ENCODE results near the gene TULP4.
A peak's percentile ranks its signal among the peaks of the same experiment; 100 is the strongest.

Gene TULP4

GRCh38 chr6:158366363-158366762 is 54.1 kb downstream of the TULP4 start:
- no peak overlapping the region for H2AK5ac ChIP-seq (ENCODE audit: low read length, severe bottlenecking)
- H3K27me3 ChIP-seq (ENCODE audit: control insufficient read depth in 1 of 2, insufficient read depth in 1 of 2, low read length in 2 of 2), result no peaks in the 10 kb centered on the region
- DNase-seq, result no peak
- H3K14ac ChIP-seq (ENCODE audit: low read length in 2 of 2), result peak overlapping the region in 1 of 2 experiments; percentile 30
- no peak overlapping the region for H3K18ac ChIP-seq (ENCODE audit: low read depth in 1 of 2, low read length in 2 of 2)
- no peaks in the 10 kb centered on the region for H3K9me3 ChIP-seq (ENCODE audit: control insufficient read depth, low read length)
- no peak overlapping the region for H3K4me3 ChIP-seq (ENCODE audit: insufficient read depth in 1 of 2, low read depth in 1 of 2, low read length in 2 of 2)
- H4K91ac ChIP-seq (ENCODE audit: low read length), result no peak overlapping the region
- no peak overlapping the region for H2AFZ ChIP-seq (ENCODE audit: low read depth, low read length)
- no peak overlapping the region for H3K9ac ChIP-seq (ENCODE audit: low read length)
- H3K79me1 ChIP-seq (replicated peaks; ENCODE audit: low read length, poor library complexity, severe bottlenecking), result peaks cover 34% of the 10 kb centered on the region
- no peak overlapping the region for H2BK12ac ChIP-seq (ENCODE audit: low read length in 2 of 2)
- H2BK120ac ChIP-seq (ENCODE audit: low read depth, low read length), result no peak overlapping the region
- no peak overlapping the region for H4K8ac ChIP-seq (ENCODE audit: low read length)
- peaks cover 3% of the 10 kb centered on the region for H3K4me1 ChIP-seq (ENCODE audit: control insufficient read depth, insufficient read depth, low read depth, low read length)
- WGBS, result 94% methylated on average over 6 of the region's 6 CpGs
- no peak overlapping the region for H3K4me2 ChIP-seq (ENCODE audit: low read length, poor library complexity, severe bottlenecking)
- H2BK15ac ChIP-seq (ENCODE audit: low read depth, poor library complexity, severe bottlenecking), result no peak overlapping the region
- H3K36me3 ChIP-seq (ENCODE audit: control insufficient read depth in 1 of 2, insufficient read depth in 2 of 2, low read depth in 1 of 2, low read length in 2 of 2), result peaks cover 0 to 3% of the 10 kb centered on the region in 2 experiments
- H3K4ac ChIP-seq (ENCODE audit: low read depth in 1 of 2, low read length in 2 of 2), result no peak overlapping the region
- H3K23ac ChIP-seq (ENCODE audit: low read length in 2 of 2), result no peak overlapping the region
- H3K27ac ChIP-seq (ENCODE audit: low read length, poor library complexity, severe bottlenecking), result no peak overlapping the region
- H2BK5ac ChIP-seq (ENCODE audit: low read depth, low read length, poor library complexity, severe bottlenecking), result no peak overlapping the region

- no peak overlapping the region for H3K27ac ChIP-seq (ENCODE audit: low read length, poor library complexity, severe bottlenecking)
- no peak overlapping the region for H3K4ac ChIP-seq (ENCODE audit: low read depth in 1 of 2, low read length in 2 of 2)
- H3K14ac ChIP-seq (ENCODE audit: low read length in 2 of 2), result no peak overlapping the region
- no peak overlapping the region for H2BK5ac ChIP-seq (ENCODE audit: low read depth, low read length, poor library complexity, severe bottlenecking)
- WGBS, result 88% methylated on average over 6 of the region's 6 CpGs
- no peak overlapping the region for H2AK5ac ChIP-seq (ENCODE audit: low read length, severe bottlenecking)
- H3K4me2 ChIP-seq (ENCODE audit: low read length, poor library complexity, severe bottlenecking), result no peak overlapping the region
- H3K36me3 ChIP-seq (ENCODE audit: control insufficient read depth in 1 of 2, insufficient read depth in 2 of 2, low read depth in 1 of 2, low read length in 2 of 2), result peaks cover 0 to 3% of the 10 kb centered on the region in 2 experiments
- no peaks in the 10 kb centered on the region for H3K9me3 ChIP-seq (ENCODE audit: control insufficient read depth, low read length)
- no peak overlapping the region for H3K18ac ChIP-seq (ENCODE audit: low read depth in 1 of 2, low read length in 2 of 2)
- DNase-seq, result no peak
- H3K23ac ChIP-seq (ENCODE audit: low read length in 2 of 2), result no peak overlapping the region
- H2AFZ ChIP-seq (ENCODE audit: low read depth, low read length), result no peak overlapping the region
- H3K9ac ChIP-seq (ENCODE audit: low read length), result no peak overlapping the region
- H3K27me3 ChIP-seq (ENCODE audit: control insufficient read depth in 1 of 2, insufficient read depth in 1 of 2, low read length in 2 of 2), result no peaks in the 10 kb centered on the region
- H3K79me1 ChIP-seq (replicated peaks; ENCODE audit: low read length, poor library complexity, severe bottlenecking), result peaks cover 28% of the 10 kb centered on the region
- H3K4me1 ChIP-seq (ENCODE audit: control insufficient read depth, insufficient read depth, low read depth, low read length), result peaks cover 3% of the 10 kb centered on the region
- no peak overlapping the region for H3K4me3 ChIP-seq (ENCODE audit: insufficient read depth in 1 of 2, low read depth in 1 of 2, low read length in 2 of 2)
- H4K91ac ChIP-seq (ENCODE audit: low read length), result no peak overlapping the region
- no peak overlapping the region for H2BK12ac ChIP-seq (ENCODE audit: low read length in 2 of 2)
- no peak overlapping the region for H2BK120ac ChIP-seq (ENCODE audit: low read depth, low read length)
- no peak overlapping the region for H4K8ac ChIP-seq (ENCODE audit: low read length)
- no peak overlapping the region for H2BK15ac ChIP-seq (ENCODE audit: low read depth, poor library complexity, severe bottlenecking)
These were observed 55.6 kb downstream of the TULP4 start for GRCh38 chr6:158367816-158368215.

- Histone ChIP-seq H3K36me3 (ENCODE audit: control insufficient read depth in 1 of 2, insufficient read depth in 2 of 2, low read depth in 1 of 2, low read length in 2 of 2) (peaks cover 0 to 3% of the 10 kb centered on the region in 2 experiments), H3K23ac (ENCODE audit: low read length in 2 of 2) (no peak overlapping the region), H3K9me3 (ENCODE audit: control insufficient read depth, low read length) (no peaks in the 10 kb centered on the region), H3K27ac (ENCODE audit: low read length, poor library complexity, severe bottlenecking) (no peak overlapping the region), H2AK5ac (ENCODE audit: low read length, severe bottlenecking) (no peak overlapping the region), H3K4ac (ENCODE audit: low read depth in 1 of 2, low read length in 2 of 2) (no peak overlapping the region), H3K9ac (ENCODE audit: low read length) (no peak overlapping the region), H2BK120ac (ENCODE audit: low read depth, low read length) (no peak overlapping the region), H2BK12ac (ENCODE audit: low read length in 2 of 2) (no peak overlapping the region), H3K79me1 (replicated peaks; ENCODE audit: low read length, poor library complexity, severe bottlenecking) (peaks cover 33% of the 10 kb centered on the region), H4K8ac (ENCODE audit: low read length) (no peak overlapping the region), H4K91ac (ENCODE audit: low read length) (no peak overlapping the region), H3K27me3 (ENCODE audit: control insufficient read depth in 1 of 2, insufficient read depth in 1 of 2, low read length in 2 of 2) (no peaks in the 10 kb centered on the region), H3K4me2 (ENCODE audit: low read length, poor library complexity, severe bottlenecking) (no peak overlapping the region), H3K18ac (ENCODE audit: low read depth in 1 of 2, low read length in 2 of 2) (no peak overlapping the region), H3K14ac (ENCODE audit: low read length in 2 of 2) (no peak overlapping the region), H3K4me3 (ENCODE audit: insufficient read depth in 1 of 2, low read depth in 1 of 2, low read length in 2 of 2) (no peak overlapping the region), H3K4me1 (ENCODE audit: control insufficient read depth, insufficient read depth, low read depth, low read length) (peaks cover 3% of the 10 kb centered on the region), H2BK5ac (ENCODE audit: low read depth, low read length, poor library complexity, severe bottlenecking) (no peak overlapping the region), H2AFZ (ENCODE audit: low read depth, low read length) (no peak overlapping the region), H2BK15ac (ENCODE audit: low read depth, poor library complexity, severe bottlenecking) (no peak overlapping the region)
- DNase-seq, result no peak
- WGBS, result 92% methylated on average over 3 of the region's 4 CpGs
These were observed 57.0 kb downstream of the TULP4 start for GRCh38 chr6:158369241-158369640.

- 92% methylated on average over 4 of the region's 4 CpGs for WGBS
- H3K18ac ChIP-seq (ENCODE audit: low read depth in 1 of 2, low read length in 2 of 2), result no peak overlapping the region
- no peaks in the 10 kb centered on the region for H3K27me3 ChIP-seq (ENCODE audit: control insufficient read depth in 1 of 2, insufficient read depth in 1 of 2, low read length in 2 of 2)
- H3K4me1 ChIP-seq (ENCODE audit: control insufficient read depth, insufficient read depth, low read depth, low read length), result peaks cover 3% of the 10 kb centered on the region
- no peak overlapping the region for H3K23ac ChIP-seq (ENCODE audit: low read length in 2 of 2)
- H3K9ac ChIP-seq (ENCODE audit: low read length), result no peak overlapping the region
- H2BK12ac ChIP-seq (ENCODE audit: low read length in 2 of 2), result no peak overlapping the region
- H2AK5ac ChIP-seq (ENCODE audit: low read length, severe bottlenecking), result no peak overlapping the region
- DNase-seq, result no peak
- H3K79me1 ChIP-seq (replicated peaks; ENCODE audit: low read length, poor library complexity, severe bottlenecking), result peaks cover 34% of the 10 kb centered on the region
- no peak overlapping the region for H3K4me3 ChIP-seq (ENCODE audit: insufficient read depth in 1 of 2, low read depth in 1 of 2, low read length in 2 of 2)
- H3K4me2 ChIP-seq (ENCODE audit: low read length, poor library complexity, severe bottlenecking), result no peak overlapping the region
- H2BK5ac ChIP-seq (ENCODE audit: low read depth, low read length, poor library complexity, severe bottlenecking), result no peak overlapping the region
- H3K27ac ChIP-seq (ENCODE audit: low read length, poor library complexity, severe bottlenecking), result no peak overlapping the region
- peaks cover 0 to 3% of the 10 kb centered on the region in 2 experiments for H3K36me3 ChIP-seq (ENCODE audit: control insufficient read depth in 1 of 2, insufficient read depth in 2 of 2, low read depth in 1 of 2, low read length in 2 of 2)
- H4K91ac ChIP-seq (ENCODE audit: low read length), result no peak overlapping the region
- H2BK120ac ChIP-seq (ENCODE audit: low read depth, low read length), result no peak overlapping the region
- H3K14ac ChIP-seq (ENCODE audit: low read length in 2 of 2), result no peak overlapping the region
- H2AFZ ChIP-seq (ENCODE audit: low read depth, low read length), result no peak overlapping the region
- no peak overlapping the region for H2BK15ac ChIP-seq (ENCODE audit: low read depth, poor library complexity, severe bottlenecking)
- H3K4ac ChIP-seq (ENCODE audit: low read depth in 1 of 2, low read length in 2 of 2), result no peak overlapping the region
- H4K8ac ChIP-seq (ENCODE audit: low read length), result no peak overlapping the region
- H3K9me3 ChIP-seq (ENCODE audit: control insufficient read depth, low read length), result no peaks in the 10 kb centered on the region
These were observed 58.5 kb downstream of the TULP4 start for GRCh38 chr6:158370805-158371204.
